H1 (cell line): ENCODE results near the gene AMZ1. TPM values are rescaled to one million over a fixed set of nuclear protein-coding genes. Genes with fewer than 3 reads are reported as not detected.
A peak's percentile ranks its signal among the peaks of the same experiment; 100 is the strongest.

Experiments
- ATF3 ChIP-seq: IDR thresholded peaks from 2 replicates; pipeline ENCODE4 v1.6.1; 2011; ENCODE audit warnings: low read depth, mild to moderate bottlenecking, low read length; ENCODE audit not compliant: insufficient read depth
- CEBPB ChIP-seq: IDR thresholded peaks from 2 replicates; pipeline ENCODE4 v1.6.1; 2012; ENCODE audit warnings: low read depth, low read length
- EZH2 ChIP-seq: fragments of 200-600 bp; sonication (generic); IDR thresholded peaks from 2 replicates; pipeline ENCODE4 v1.7.1; 2012; ENCODE audit warnings: low read depth, mild to moderate bottlenecking, moderate library complexity, low read length, inconsistent platforms; ENCODE audit not compliant: severe bottlenecking
- JUND ChIP-seq: IDR thresholded peaks from 2 replicates; pipeline ENCODE4 v1.6.1; 2011; ENCODE audit warnings: mild to moderate bottlenecking, improper control_type of control experiment, low read length
- KDM1A ChIP-seq: fragments of 200-600, 300-600 bp; sonication (generic); IDR thresholded peaks from 2 replicates; pipeline ENCODE4 v1.7.1; 2016; ENCODE audit warnings: mild to moderate bottlenecking, low read length, borderline replicate concordance
- PHF8 ChIP-seq: fragments of 200-600 bp; sonication (generic); conservative IDR thresholded peaks from 2 replicates; pipeline ENCODE4 v1.7.1; 2012; ENCODE audit warnings: low read depth, mild to moderate bottlenecking, inconsistent platforms, low read length, moderate library complexity
- RBBP5 ChIP-seq: IDR thresholded peaks from 2 replicates; pipeline ENCODE4 v1.7.1; 2012; ENCODE audit warnings: low read depth, mild to moderate bottlenecking, inconsistent platforms, low read length, moderate library complexity, borderline replicate concordance
- RNF2 ChIP-seq: fragments of 200-900, 300-1000 bp; sonication (generic); IDR thresholded peaks from 2 replicates; pipeline ENCODE4 v1.7.1; 2016; ENCODE audit warnings: borderline replicate concordance, low read depth, mild to moderate bottlenecking, antibody characterized with exemption, low read length; ENCODE audit not compliant: poor library complexity, severe bottlenecking; ENCODE audit errors: missing control alignments
- RXRA ChIP-seq: IDR thresholded peaks from 2 replicates; pipeline ENCODE4 v1.6.1; 2011; ENCODE audit warnings: low read depth, mild to moderate bottlenecking, low read length, moderate library complexity; ENCODE audit not compliant: insufficient read depth
- SIRT6 ChIP-seq: IDR thresholded peaks from one replicate; pipeline ENCODE4 v1.7.1; 2012; ENCODE audit warnings: low read length, inconsistent platforms
- SP1 ChIP-seq: IDR thresholded peaks from 2 replicates; pipeline ENCODE4 v1.6.1; 2011; ENCODE audit warnings: low read depth, low read length
- TAF1 ChIP-seq: IDR thresholded peaks from 2 replicates; pipeline ENCODE4 v1.6.1; 2011; ENCODE audit warnings: mild to moderate bottlenecking, low read depth, low read length
- TCF12 ChIP-seq: IDR thresholded peaks from 2 replicates; pipeline ENCODE4 v1.6.1; 2011; ENCODE audit warnings: low read depth, mild to moderate bottlenecking, low read length
- TEAD4 ChIP-seq: IDR thresholded peaks from 2 replicates; pipeline ENCODE4 v1.6.1; 2012; ENCODE audit warnings: low read depth, low read length, inconsistent platforms, mixed read lengths
- YY1 ChIP-seq: IDR thresholded peaks from 2 replicates; pipeline ENCODE4 v1.6.1; 2011; ENCODE audit warnings: low read depth, mild to moderate bottlenecking, low read length
- polyA plus RNA-seq, 7 experiments: library from polyadenylated mRNA; depleted of rRNA in 3 of 7; stranded (reverse) in 5 of 7; unstranded in 2 of 7; fragments of >200 nt in 5 of 7; fragments of 200-250 nt in 2 of 7; gene quantifications; 1 replicate in 5 of 7; 2 replicates in 1 of 7; 4 replicates in 1 of 7; pipeline versions ENCODE4 v1.2.1 to v1.2.3, GENCODE V29; 2011 to 2013; ENCODE audit warnings: missing spikeins in 2 of 7, mixed read lengths in 2 of 7
- total RNA-seq: library from RNA; stranded (reverse); fragmentation: NEBNext Ultra II Directional; extraction: Animal tissue kit (Norgen Biotek cat#: 25700); gene quantifications from 2 replicates; pipeline ENCODE4 v1.2.1, GENCODE V29; 2021
- TF ChIP-seq, protein P1 (sequence below), 3 experiments: IDR thresholded peaks; 1 replicate in 2 of 3; 2 replicates in 1 of 3; pipeline versions ENCODE4 v1.5.1 to v1.6.1; 2011; ENCODE audit warnings: low read length in 3 of 3, mild to moderate bottlenecking in 3 of 3, inconsistent platforms in 2 of 3, low read depth in 1 of 3, moderate library complexity in 1 of 3; ENCODE audit not compliant: insufficient read depth in 1 of 3; ENCODE audit errors: control extremely low read depth in 1 of 3
- TF ChIP-seq, protein P2 (sequence below): IDR thresholded peaks from 2 replicates; pipeline ENCODE4 v1.6.1; 2012; ENCODE audit warnings: low read length, inconsistent platforms

AMZ1 gene
- total and polyA plus RNA-seq, 2 of the 8 experiments (the other 6 are each of a cell fraction or from before 2014, with no cell fraction given) = 0.59 to 1.4 TPM

DNA sequence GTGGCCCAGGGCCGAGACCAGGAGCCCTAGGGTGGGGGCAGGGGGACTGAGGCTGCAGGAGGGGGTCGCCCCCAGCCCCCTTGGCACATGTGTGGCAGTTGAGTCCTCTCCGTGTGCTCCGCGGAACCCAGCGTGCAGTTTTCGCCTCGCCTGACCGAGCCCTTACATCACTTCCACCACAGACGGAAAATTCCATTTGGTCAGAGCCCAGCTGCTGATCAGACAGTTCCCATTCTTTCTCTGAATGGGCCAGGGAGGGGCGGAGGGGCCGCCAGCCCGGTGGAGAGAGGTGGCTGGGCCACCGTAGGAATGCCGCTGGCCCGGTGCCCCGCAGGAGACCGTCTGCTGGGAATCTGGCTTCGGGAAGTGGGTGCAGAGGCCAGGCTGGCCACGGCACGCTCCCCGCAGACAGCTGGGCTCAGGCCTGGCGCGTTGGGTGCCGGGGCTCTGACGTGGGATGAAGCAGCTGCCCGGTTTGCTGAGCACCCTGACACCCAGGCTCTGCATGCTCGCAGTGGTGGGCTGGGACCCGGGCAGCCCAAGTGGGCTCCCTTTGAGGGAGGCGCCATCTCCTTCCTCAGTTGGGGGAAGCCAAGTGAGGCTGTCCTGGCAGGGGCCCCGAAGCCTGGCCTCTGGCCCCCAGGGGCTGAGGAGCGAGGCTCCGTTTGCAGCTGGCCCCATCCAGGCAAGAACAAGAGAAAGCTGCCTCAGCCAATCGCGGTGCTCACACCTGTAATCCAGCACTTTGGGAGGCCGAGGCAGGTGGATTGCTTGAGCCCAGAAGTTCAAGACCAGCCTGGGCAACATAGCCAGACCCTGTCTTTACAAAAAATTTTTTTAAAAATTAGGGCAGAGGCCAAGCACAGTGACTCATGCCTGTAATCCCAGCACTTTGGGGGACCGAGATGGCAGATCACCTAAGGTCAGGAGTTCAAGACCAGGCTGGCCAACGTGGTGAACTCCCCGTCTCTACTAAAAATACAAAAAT lies 46.3 kb upstream of the AMZ1 start (continued):
- TF ChIP-seq, protein P1, sequence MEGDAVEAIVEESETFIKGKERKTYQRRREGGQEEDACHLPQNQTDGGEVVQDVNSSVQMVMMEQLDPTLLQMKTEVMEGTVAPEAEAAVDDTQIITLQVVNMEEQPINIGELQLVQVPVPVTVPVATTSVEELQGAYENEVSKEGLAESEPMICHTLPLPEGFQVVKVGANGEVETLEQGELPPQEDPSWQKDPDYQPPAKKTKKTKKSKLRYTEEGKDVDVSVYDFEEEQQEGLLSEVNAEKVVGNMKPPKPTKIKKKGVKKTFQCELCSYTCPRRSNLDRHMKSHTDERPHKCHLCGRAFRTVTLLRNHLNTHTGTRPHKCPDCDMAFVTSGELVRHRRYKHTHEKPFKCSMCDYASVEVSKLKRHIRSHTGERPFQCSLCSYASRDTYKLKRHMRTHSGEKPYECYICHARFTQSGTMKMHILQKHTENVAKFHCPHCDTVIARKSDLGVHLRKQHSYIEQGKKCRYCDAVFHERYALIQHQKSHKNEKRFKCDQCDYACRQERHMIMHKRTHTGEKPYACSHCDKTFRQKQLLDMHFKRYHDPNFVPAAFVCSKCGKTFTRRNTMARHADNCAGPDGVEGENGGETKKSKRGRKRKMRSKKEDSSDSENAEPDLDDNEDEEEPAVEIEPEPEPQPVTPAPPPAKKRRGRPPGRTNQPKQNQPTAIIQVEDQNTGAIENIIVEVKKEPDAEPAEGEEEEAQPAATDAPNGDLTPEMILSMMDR (IDR thresholded peaks at IDR 0.05; ENCODE audit: control extremely low read depth in 1 of 3, insufficient read depth in 1 of 3, low read depth in 1 of 3, low read length in 3 of 3) = peak in 1 of 3 experiments; percentile 9; a peak in 1 of 4 replicates
- TF ChIP-seq KDM1A (no peak), SP1 (peak; percentile 69), JUND (0 out of 2 replicates have a peak, but pooled peaks have one; percentile 19), RBBP5 (peak; percentile 70; the same call in 1 of the 2 replicates), EZH2 (no peak), RXRA (no peak), SIRT6 (no peak), PHF8 (no peak), TAF1 (0 out of 2 replicates have a peak, but pooled peaks have one; percentile 25), TCF12 (0 out of 2 replicates have a peak, but pooled peaks have one; percentile 40), RNF2 (no peak), CEBPB (no peak), ATF3 (0 out of 2 replicates have a peak, but pooled peaks have one; percentile 15), YY1 (no peak), TEAD4 (peak; percentile 86)
- TF ChIP-seq, protein P2, sequence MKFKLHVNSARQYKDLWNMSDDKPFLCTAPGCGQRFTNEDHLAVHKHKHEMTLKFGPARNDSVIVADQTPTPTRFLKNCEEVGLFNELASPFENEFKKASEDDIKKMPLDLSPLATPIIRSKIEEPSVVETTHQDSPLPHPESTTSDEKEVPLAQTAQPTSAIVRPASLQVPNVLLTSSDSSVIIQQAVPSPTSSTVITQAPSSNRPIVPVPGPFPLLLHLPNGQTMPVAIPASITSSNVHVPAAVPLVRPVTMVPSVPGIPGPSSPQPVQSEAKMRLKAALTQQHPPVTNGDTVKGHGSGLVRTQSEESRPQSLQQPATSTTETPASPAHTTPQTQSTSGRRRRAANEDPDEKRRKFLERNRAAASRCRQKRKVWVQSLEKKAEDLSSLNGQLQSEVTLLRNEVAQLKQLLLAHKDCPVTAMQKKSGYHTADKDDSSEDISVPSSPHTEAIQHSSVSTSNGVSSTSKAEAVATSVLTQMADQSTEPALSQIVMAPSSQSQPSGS = peak; percentile 90; the same call in 1 of the 2 replicates
